22Rv1 (cell line): ENCODE results near the gene TOP3B.
"Not testable (repeated sequence)": the region's sequence is repeated elsewhere in the genome, so short reads cannot be mapped to it uniquely, and the experiment has no call there.

ENCODE experiments used
- CTCF ChIP-seq: fragments of 450-650 bp; IDR thresholded peaks from 2 replicates; pipeline ENCODE4 v1.5.1; 2017; ENCODE audit warnings: mild to moderate bottlenecking
- ZFX ChIP-seq: fragments of 450-650 bp; IDR thresholded peaks from 2 replicates; pipeline ENCODE4 v1.6.1; 2017; ENCODE audit warnings: antibody characterized with exemption, borderline replicate concordance

- TF ChIP-seq CTCF, ZFX: not testable (repeated sequence)
These were observed 72.2 kb downstream of the TOP3B start for GRCh38 chr22:21910367-21910766.
